Measurements from ENCODE around the gene FMNL1. TPM values are rescaled to one million over a fixed set of nuclear protein-coding genes. Genes with fewer than 3 reads are reported as not detected.

Gene FMNL1
- total RNA-seq, 5 donors from 2014 or later (not counting 1 experiment from before 2014, with no cell fraction given) = 362 to 473 (median 457) TPM

GRCh38 chr17:45224671-45225050 is 3.0 kb downstream of the FMNL1 start:
- 0% methylated on average over 7 of the region's 9 CpGs for WGBS (ENCODE audit: insufficient coverage)
- peaks cover 42 to 86% of the 10 kb centered on the region in 2 experiments for H3K4me1 ChIP-seq (ENCODE audit: control insufficient read depth in 1 of 2, extremely low read depth in 1 of 2, insufficient read depth in 2 of 2, low read length in 2 of 2)
- H3K9me3 ChIP-seq = no peaks in the 10 kb centered on the region
- peak overlapping the region; percentile 100 for H3K27ac ChIP-seq (ENCODE audit: low read length)
- peak in 8 of 35 experiments; percentile 29 to 57 (median 39) for DNase-seq
- no peaks in the 10 kb centered on the region for H3K27me3 ChIP-seq (replicated peaks in 1 of 2; ENCODE audit: control insufficient read depth in 2 of 2, extremely low read depth in 1 of 2, insufficient read depth in 2 of 2, low read length in 1 of 2)
- peaks cover 2 to 5% of the 10 kb centered on the region in 2 donors for H3K36me3 ChIP-seq (ENCODE audit: control insufficient read depth in 2 of 2, extremely low read depth in 1 of 2, insufficient read depth in 1 of 2, low read length in 1 of 2)
- Mint-ChIP-seq H3K9me3 (no peaks in the 10 kb centered on the region), H3K36me3 (peaks cover 5% of the 10 kb centered on the region), H3K27ac (peak overlapping the region; percentile 99), H3K4me3 (peak overlapping the region; percentile 95 to 100 (median 99)), H3K27me3 (no peaks in the 10 kb centered on the region), H3K4me1 (peaks cover 63 to 81% (median 72%) of the 10 kb centered on the region in 3 donors)
- CTCF ChIA-PET = no interaction called here
- ATAC-seq (replicated peaks in 1 of 4) = no peak
- peak overlapping the region; percentile 87 to 96 for H3K4me3 ChIP-seq (ENCODE audit: control insufficient read depth in 1 of 2, extremely low read depth in 1 of 2, low read length in 1 of 2)
- POLR2A ChIA-PET = interaction anchor here in 1 of 2 donors (0.6 kb wide), 1 partner anchor 87 kb away, joined by 8 read pairs; no protein-coding TSS in a partner anchor

GRCh38 chr17:45225051-45225700 is 3.5 kb downstream of the FMNL1 start:
- 0% methylated on average over 7 of the region's 7 CpGs for WGBS (ENCODE audit: insufficient coverage)
- peak overlapping the region; percentile 95 to 100 (median 99) for H3K4me3 Mint-ChIP-seq

GRCh38 chr17:45225964-45226530 is 4.4 kb downstream of the FMNL1 start:
- peaks cover 0 to 8% of the 10 kb centered on the region in 2 donors for H3K36me3 ChIP-seq (ENCODE audit: control insufficient read depth in 2 of 2, extremely low read depth in 1 of 2, insufficient read depth in 1 of 2, low read length in 1 of 2)
- no peaks in the 10 kb centered on the region for H3K27me3 ChIP-seq (replicated peaks in 1 of 2; ENCODE audit: control insufficient read depth in 2 of 2, extremely low read depth in 1 of 2, insufficient read depth in 2 of 2, low read length in 1 of 2)
- no peaks in the 10 kb centered on the region for H3K9me3 ChIP-seq
- peaks cover 44 to 86% of the 10 kb centered on the region in 2 experiments for H3K4me1 ChIP-seq (ENCODE audit: control insufficient read depth in 1 of 2, extremely low read depth in 1 of 2, insufficient read depth in 2 of 2, low read length in 2 of 2)
- H3K27ac ChIP-seq (ENCODE audit: low read length) = peak overlapping the region; percentile 100
- DNase-seq = peak; percentile 89 to 99 (median 96)
- H3K4me3 Mint-ChIP-seq = peak overlapping the region; percentile 95 to 100 (median 99)
- 3% methylated on average over 7 of the region's 11 CpGs for WGBS (ENCODE audit: insufficient coverage)
- POLR2A ChIA-PET = interaction anchor here (0.5 to 1.6 kb wide), 5 partner anchors 10 to 90 kb away, joined by 3 to 6 read pairs (median 5); partner anchors contain the start of gene HEXIM1 (in 1 of the 2)
- peaks cover 62 to 78% (median 71%) of the 10 kb centered on the region in 3 donors for H3K4me1 Mint-ChIP-seq
- peak overlapping the region; percentile 87 to 96 for H3K4me3 ChIP-seq (ENCODE audit: control insufficient read depth in 1 of 2, extremely low read depth in 1 of 2, low read length in 1 of 2)
- H3K27me3 Mint-ChIP-seq = no peaks in the 10 kb centered on the region
- CTCF ChIA-PET = interaction anchor here (0.6 to 1.5 kb wide), 12 partner anchors 9 to 91 kb away, joined by 3 to 13 read pairs (median 4); partner anchors contain the start of genes ACBD4 (in 1 of the 2) and MAP3K14 (in 1 of the 2)
- no peaks in the 10 kb centered on the region for H3K9me3 Mint-ChIP-seq
- peak; percentile 72 to 77 (median 75) for ATAC-seq (replicated peaks in 1 of 4)
- H3K27ac Mint-ChIP-seq = peak overlapping the region; percentile 99
- no peaks in the 10 kb centered on the region for H3K36me3 Mint-ChIP-seq

More at GRCh38 chr17:45225051-45225700, 3.5 kb downstream of the FMNL1 start:
- Histone ChIP-seq H3K27ac (ENCODE audit: low read length) (peak overlapping the region; percentile 100), H3K36me3 (ENCODE audit: control insufficient read depth in 2 of 2, extremely low read depth in 1 of 2, insufficient read depth in 1 of 2, low read length in 1 of 2) (peaks cover under 1% of the 10 kb centered on the region in 2 donors), H3K27me3 (replicated peaks in 1 of 2; ENCODE audit: control insufficient read depth in 2 of 2, extremely low read depth in 1 of 2, insufficient read depth in 2 of 2, low read length in 1 of 2) (no peaks in the 10 kb centered on the region), H3K4me1 (ENCODE audit: control insufficient read depth in 1 of 2, extremely low read depth in 1 of 2, insufficient read depth in 2 of 2, low read length in 2 of 2) (peaks cover 42 to 86% of the 10 kb centered on the region in 2 experiments), H3K9me3 (no peaks in the 10 kb centered on the region), H3K4me3 (ENCODE audit: control insufficient read depth in 1 of 2, extremely low read depth in 1 of 2, low read length in 1 of 2) (peak overlapping the region; percentile 87 to 96)
- Mint-ChIP-seq H3K27me3 (no peaks in the 10 kb centered on the region), H3K9me3 (no peaks in the 10 kb centered on the region), H3K27ac (peak overlapping the region; percentile 99), H3K4me1 (peaks cover 63 to 81% (median 72%) of the 10 kb centered on the region in 3 donors), H3K36me3 (peaks cover 2% of the 10 kb centered on the region)
- ChIA-PET CTCF (interaction anchor here (1.1 to 1.5 kb wide), 6 partner anchors 10 to 92 kb away, joined by 3 to 13 read pairs (median 6); partner anchors contain the start of genes ACBD4 (in 1 of the 2) and MAP3K14 (in 1 of the 2)), POLR2A (interaction anchor here (0.5 to 1.6 kb wide), 4 partner anchors 9 to 87 kb away, joined by 5 to 8 read pairs (median 6); no protein-coding TSS in a partner anchor)
- DNase-seq (peak in 11 of 35 experiments; percentile 29 to 68 (median 40)), ATAC-seq (replicated peaks in 1 of 4) (peak in 2 of 4 experiments; percentile 16 to 17)

GRCh38 chr17:45226576-45226975 is 4.9 kb downstream of the FMNL1 start:
- H3K4me1 ChIP-seq (ENCODE audit: control insufficient read depth in 1 of 2, extremely low read depth in 1 of 2, insufficient read depth in 2 of 2, low read length in 2 of 2) = peaks cover 49 to 89% of the 10 kb centered on the region in 2 experiments
- H3K27me3 Mint-ChIP-seq = no peaks in the 10 kb centered on the region
- H3K4me3 Mint-ChIP-seq = peak overlapping the region; percentile 95 to 100 (median 99)
- no peaks in the 10 kb centered on the region for H3K27me3 ChIP-seq (replicated peaks in 1 of 2; ENCODE audit: control insufficient read depth in 2 of 2, extremely low read depth in 1 of 2, insufficient read depth in 2 of 2, low read length in 1 of 2)
- peak overlapping the region; percentile 100 for H3K27ac ChIP-seq (ENCODE audit: low read length)
- H3K4me3 ChIP-seq (ENCODE audit: control insufficient read depth in 1 of 2, extremely low read depth in 1 of 2, low read length in 1 of 2) = peak overlapping the region; percentile 60 to 96
- DNase-seq = peak in 1 of 35 experiments; percentile 49
- WGBS (ENCODE audit: insufficient coverage) = 0% methylated on average over 1 of the region's 3 CpGs
- H3K9me3 Mint-ChIP-seq = no peaks in the 10 kb centered on the region
- H3K27ac Mint-ChIP-seq = peak overlapping the region; percentile 99
- no peaks in the 10 kb centered on the region for H3K9me3 ChIP-seq
- POLR2A ChIA-PET = interaction anchor here (0.6 to 1.6 kb wide), 5 partner anchors 9 to 89 kb away, joined by 3 to 6 read pairs (median 4); partner anchors contain the start of gene HEXIM1 (in 1 of the 2)
- no peaks in the 10 kb centered on the region for H3K36me3 Mint-ChIP-seq
- CTCF ChIA-PET = interaction anchor here (0.6 to 1.5 kb wide), 11 partner anchors 9 to 821 kb away, joined by 3 to 13 read pairs (median 4); partner anchors contain the start of gene ACBD4 (in 1 of the 2)
- H3K36me3 ChIP-seq (ENCODE audit: control insufficient read depth in 2 of 2, extremely low read depth in 1 of 2, insufficient read depth in 1 of 2, low read length in 1 of 2) = peaks cover 0 to 13% of the 10 kb centered on the region in 2 donors
- ATAC-seq (replicated peaks in 1 of 4) = no peak
- H3K4me1 Mint-ChIP-seq = peaks cover 67 to 79% (median 75%) of the 10 kb centered on the region in 3 donors

GRCh38 chr17:45227101-45227925 is 5.6 kb downstream of the FMNL1 start:
- no peak for ATAC-seq (replicated peaks in 1 of 4)
- WGBS (ENCODE audit: insufficient coverage) = 5% methylated on average over 4 of the region's 8 CpGs

More at GRCh38 chr17:45227101-45227925, 5.6 kb downstream of the FMNL1 start:
- POLR2A ChIA-PET = interaction anchor here (0.7 to 1.0 kb wide), 3 partner anchors 13 to 88 kb away, joined by 3 read pairs; no protein-coding TSS in a partner anchor
- CTCF ChIA-PET = interaction anchor here in 1 of 2 donors (0.6 to 2.5 kb wide), 5 partner anchors 8 to 820 kb away, joined by 3 to 10 read pairs (median 4); partner anchors contain the start of gene ACBD4
- Mint-ChIP-seq H3K4me3 (peak overlapping the region; percentile 95 to 100 (median 99)), H3K4me1 (peaks cover 75 to 87% (median 82%) of the 10 kb centered on the region in 3 donors), H3K27me3 (no peaks in the 10 kb centered on the region), H3K27ac (peak overlapping the region; percentile 99), H3K36me3 (no peaks in the 10 kb centered on the region), H3K9me3 (no peaks in the 10 kb centered on the region)
- Histone ChIP-seq H3K9me3 (no peaks in the 10 kb centered on the region), H3K27ac (ENCODE audit: low read length) (peak overlapping the region; percentile 100), H3K27me3 (replicated peaks in 1 of 2; ENCODE audit: control insufficient read depth in 2 of 2, extremely low read depth in 1 of 2, insufficient read depth in 2 of 2, low read length in 1 of 2) (no peaks in the 10 kb centered on the region), H3K36me3 (ENCODE audit: control insufficient read depth in 2 of 2, extremely low read depth in 1 of 2, insufficient read depth in 1 of 2, low read length in 1 of 2) (peaks cover 0 to 20% of the 10 kb centered on the region in 2 donors), H3K4me1 (ENCODE audit: control insufficient read depth in 1 of 2, extremely low read depth in 1 of 2, insufficient read depth in 2 of 2, low read length in 2 of 2) (peaks cover 52 to 96% of the 10 kb centered on the region in 2 experiments), H3K4me3 (ENCODE audit: control insufficient read depth in 1 of 2, extremely low read depth in 1 of 2, low read length in 1 of 2) (peak overlapping the region; percentile 63 to 96)
- peak in 3 of 35 experiments; percentile 28 to 55 (median 34) for DNase-seq
